Right renal pelvis (tissue), 4 donors: ENCODE data around the gene ARHGAP30. TPM values are rescaled to one million over a fixed set of nuclear protein-coding genes. Genes with fewer than 3 reads are reported as not detected.
"Not testable (repeated sequence)": the region's sequence is repeated elsewhere in the genome, so short reads cannot be mapped to it uniquely, and the experiment has no call there.

Experiments
- DNase-seq, 4 donors: peaks; one replicate each; pipeline ENCODE4 v3.0.0-alpha.2; 2013; ENCODE audit warnings: low read depth in 4 of 4, low spot score in 3 of 4, missing footprints in 1 of 4
- polyA plus RNA-seq, 4 donors: library from polyadenylated mRNA; unstranded; fragments of 120-200 nt; gene quantifications; one replicate each; pipeline ENCODE4 v1.2.1, GENCODE V29; 2013; ENCODE audit not compliant: insufficient read length in 4 of 4

The ARHGAP30 gene
- polyA plus RNA-seq, 4 donors, result 1.8 to 2.3 (median 2.0) TPM

GRCh38 chr1:161016683-161017082, 53.0 kb downstream of the ARHGAP30 start:
- DNase-seq, result not testable (repeated sequence)

- peak in 1 of 4 donors; percentile 42 for DNase-seq
These were observed 56.0 kb downstream of the ARHGAP30 start for GRCh38 chr1:161013488-161014230.

GRCh38 chr1:161013131-161013487, 56.6 kb downstream of the ARHGAP30 start:
- no peak for DNase-seq

- no peak for DNase-seq
These were observed 57.3 kb downstream of the ARHGAP30 start for GRCh38 chr1:161012420-161012819.

GRCh38 chr1:161009602-161010211, 60.0 kb downstream of the ARHGAP30 start:
- DNase-seq, result no peak

- DNase-seq, result no peak
These were observed 60.7 kb downstream of the ARHGAP30 start for GRCh38 chr1:161008869-161009510.

- DNase-seq, result no peak
These were observed 62.3 kb downstream of the ARHGAP30 start for GRCh38 chr1:161007369-161007768.

- DNase-seq, result no peak
These were observed 63.1 kb downstream of the ARHGAP30 start for GRCh38 chr1:161006563-161006962.

- DNase-seq, result no peak
These were observed 68.2 kb downstream of the ARHGAP30 start for GRCh38 chr1:161001525-161001924.

- DNase-seq, result no peak
These were observed 68.8 kb downstream of the ARHGAP30 start for GRCh38 chr1:161000736-161001480.

GRCh38 chr1:160999376-160999775, 70.3 kb downstream of the ARHGAP30 start:
- no peak for DNase-seq

- DNase-seq, result no peak
These were observed 72.2 kb downstream of the ARHGAP30 start for GRCh38 chr1:160997323-160998038.

Other genes with a start within 250 kb of the ARHGAP30 start
- gene CD244, start 207.0 kb downstream of the ARHGAP30 start, polyA plus RNA-seq, result under 1 TPM; 0.10 to 0.33 (median 0.21) TPM
- 1 to 10 TPM; 1.3 to 3.5 (median 2.1) TPM for gene ITLN1, start 184.7 kb downstream of the ARHGAP30 start, polyA plus RNA-seq
- under 1 TPM in 1 of 4 donors, not detected in 3; 0.06 TPM for gene ITLN2, start 115.1 kb downstream of the ARHGAP30 start, polyA plus RNA-seq
- gene F11R, start 48.7 kb downstream of the ARHGAP30 start, polyA plus RNA-seq, result 100 to 1,000 TPM in 1 of 4 donors, 10 to 100 TPM in 3; 81.3 to 103 (median 95.5) TPM
- 10 to 100 TPM; 44.6 to 80.5 (median 47.9) TPM for gene TSTD1, start 30.9 kb downstream of the ARHGAP30 start, polyA plus RNA-seq
- 10 to 100 TPM; 55.0 to 59.3 (median 56.6) TPM for gene USF1, start 23.9 kb downstream of the ARHGAP30 start, polyA plus RNA-seq
- gene NECTIN4, start 19.7 kb upstream of the ARHGAP30 start, polyA plus RNA-seq, result 1 to 10 TPM; 1.9 to 4.9 (median 3.4) TPM
- 10 to 100 TPM; 15.9 to 19.9 (median 18.3) TPM for gene KLHDC9, start 28.5 kb upstream of the ARHGAP30 start, polyA plus RNA-seq
- 10 to 100 TPM; 64.7 to 90.0 (median 71.0) TPM for gene PFDN2, start 48.1 kb upstream of the ARHGAP30 start, polyA plus RNA-seq
- gene NIT1, start 48.2 kb upstream of the ARHGAP30 start, polyA plus RNA-seq, result 10 to 100 TPM; 47.8 to 55.3 (median 52.1) TPM
- gene DEDD, start 62.8 kb upstream of the ARHGAP30 start, polyA plus RNA-seq, result 10 to 100 TPM; 47.2 to 59.6 (median 50.8) TPM
- 100 to 1,000 TPM; 147 to 165 (median 159) TPM for gene UFC1, start 84.1 kb upstream of the ARHGAP30 start, polyA plus RNA-seq
- 10 to 100 TPM; 45.7 to 51.3 (median 51.0) TPM for gene USP21, start 89.6 kb upstream of the ARHGAP30 start, polyA plus RNA-seq
- gene PPOX, start 96.5 kb upstream of the ARHGAP30 start, polyA plus RNA-seq, result 10 to 100 TPM; 36.3 to 44.0 (median 37.4) TPM
- 10 to 100 TPM; 43.6 to 46.2 (median 44.9) TPM for gene B4GALT3, start 107.6 kb upstream of the ARHGAP30 start, polyA plus RNA-seq
- gene ADAMTS4, start 129.2 kb upstream of the ARHGAP30 start, polyA plus RNA-seq, result 1 to 10 TPM in 2 of 4 donors, under 1 TPM in 2; 0.66 to 1.4 (median 1.0) TPM
- gene NDUFS2, start 132.5 kb upstream of the ARHGAP30 start, polyA plus RNA-seq, result 100 to 1,000 TPM; 174 to 198 (median 193) TPM
- 10 to 100 TPM; 12.0 to 16.1 (median 15.4) TPM for gene FCER1G, start 145.4 kb upstream of the ARHGAP30 start, polyA plus RNA-seq
- gene APOA2, start 153.7 kb upstream of the ARHGAP30 start, polyA plus RNA-seq, result 1 to 10 TPM in 1 of 4 donors, under 1 TPM in 2, not detected in 1; 0.13 to 6.0 (median 0.47) TPM
- 10 to 100 TPM; 14.5 to 15.5 (median 14.9) TPM for gene TOMM40L, start 156.2 kb upstream of the ARHGAP30 start, polyA plus RNA-seq
- 1 to 10 TPM; 2.0 to 4.3 (median 3.8) TPM for gene NR1I3, start 168.3 kb upstream of the ARHGAP30 start, polyA plus RNA-seq
- gene PCP4L1, start 188.9 kb upstream of the ARHGAP30 start, polyA plus RNA-seq, result 1 to 10 TPM in 2 of 4 donors, under 1 TPM in 2; 0.91 to 1.6 (median 0.98) TPM
- gene MPZ, start 240.1 kb upstream of the ARHGAP30 start, polyA plus RNA-seq, result 10 to 100 TPM in 1 of 4 donors, 1 to 10 TPM in 3; 4.2 to 12.5 (median 4.6) TPM
- gene SDHC, start 244.5 kb upstream of the ARHGAP30 start, polyA plus RNA-seq, result 100 to 1,000 TPM; 265 to 291 (median 279) TPM